22Rv1 (cell line): ENCODE measurements around the gene DNAH8.
A peak's percentile ranks its signal among the peaks of the same experiment; 100 is the strongest.

ENCODE experiments used
- H3K27ac ChIP-seq: fragments of 450-650 bp; 2 replicates; pipeline ENCODE4 v1.5.1; 2017
- CTCF ChIP-seq: fragments of 450-650 bp; IDR thresholded peaks from 2 replicates; pipeline ENCODE4 v1.5.1; 2017; ENCODE audit warnings: mild to moderate bottlenecking
- ZFX ChIP-seq: fragments of 450-650 bp; IDR thresholded peaks from 2 replicates; pipeline ENCODE4 v1.6.1; 2017; ENCODE audit warnings: antibody characterized with exemption, borderline replicate concordance

Gene DNAH8

GRCh38 chr6:38784506-38785235, 69.6 kb downstream of the DNAH8 start:
- TF ChIP-seq CTCF (no peak), ZFX (no peak)
- 0 out of 2 replicates have a peak overlapping the region, but pooled peaks have one; percentile 15 for H3K27ac ChIP-seq

DNA sequence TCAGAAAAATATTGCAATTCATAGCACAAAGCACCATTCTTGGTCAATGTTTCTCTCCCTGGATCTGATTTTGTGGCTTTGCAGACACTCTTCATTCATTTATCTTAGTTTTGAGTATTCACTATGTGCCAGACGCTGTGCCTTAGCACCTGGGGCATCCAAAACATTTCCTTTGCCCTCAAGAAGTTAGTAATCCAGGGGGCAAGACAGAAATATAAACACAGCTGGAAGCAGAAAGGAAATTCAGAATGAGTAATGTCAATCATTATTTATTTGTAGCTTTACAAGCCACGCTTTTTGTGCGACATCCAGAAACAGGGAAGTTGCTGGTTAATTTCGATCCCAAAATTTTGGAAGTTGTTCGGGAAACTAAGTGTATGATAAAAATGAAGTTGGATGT, 71.4 kb downstream of the DNAH8 start:
- no peak for TF ChIP-seq CTCF
- TF ChIP-seq ZFX = no peak
- H3K27ac ChIP-seq = no peak overlapping the region

- H3K27ac ChIP-seq = no peak overlapping the region
- no peak for TF ChIP-seq CTCF
- no peak for TF ChIP-seq ZFX
Observed at GRCh38 chr6:38789256-38789655, 74.1 kb downstream of the DNAH8 start.

DNA sequence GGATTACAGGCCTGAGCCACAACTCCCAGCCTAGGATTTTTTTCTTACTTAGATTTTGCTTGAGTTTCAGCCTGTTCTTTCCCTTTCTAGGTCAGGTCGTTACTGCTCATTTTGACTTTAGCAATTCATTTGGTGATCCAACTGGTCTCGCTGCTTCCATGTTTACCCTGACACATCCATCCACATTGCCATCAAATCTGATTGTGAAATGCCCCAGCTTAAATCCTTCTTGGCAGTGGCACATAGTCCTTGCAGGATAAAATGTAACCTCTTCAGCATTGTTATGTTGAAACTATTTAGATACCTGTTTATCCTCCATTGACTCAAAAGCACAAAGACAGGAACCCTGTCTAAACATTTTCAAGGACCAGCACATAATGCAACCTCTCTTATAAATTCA, 77.2 kb downstream of the DNAH8 start:
- no peak overlapping the region for H3K27ac ChIP-seq
- TF ChIP-seq CTCF (no peak), ZFX (no peak)

DNA sequence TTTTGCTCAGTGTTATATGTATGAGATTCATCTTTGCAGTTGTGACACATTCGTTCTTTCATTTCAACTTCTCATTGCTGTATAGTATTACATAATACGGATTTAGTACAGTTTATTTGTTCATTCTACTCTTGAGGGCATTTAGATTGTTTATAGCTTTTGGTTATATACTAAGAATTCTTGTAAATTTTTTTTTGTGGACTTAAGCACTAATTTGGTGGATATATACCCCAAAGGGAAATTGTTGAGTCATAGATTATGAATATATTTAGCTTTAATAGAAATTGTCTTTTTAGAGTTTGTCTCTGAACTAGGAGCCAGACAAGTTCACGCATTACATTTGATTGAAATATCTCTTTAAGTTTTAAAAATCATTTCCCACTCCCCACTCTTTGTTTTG, 79.6 kb downstream of the DNAH8 start:
- TF ChIP-seq ZFX (no peak), CTCF (no peak)
- H3K27ac ChIP-seq = peak overlapping the region; percentile 88

GRCh38 chr6:38796006-38796405, 80.9 kb downstream of the DNAH8 start:
- peak overlapping the region; percentile 88 for H3K27ac ChIP-seq
- TF ChIP-seq ZFX (no peak), CTCF (no peak)

DNA sequence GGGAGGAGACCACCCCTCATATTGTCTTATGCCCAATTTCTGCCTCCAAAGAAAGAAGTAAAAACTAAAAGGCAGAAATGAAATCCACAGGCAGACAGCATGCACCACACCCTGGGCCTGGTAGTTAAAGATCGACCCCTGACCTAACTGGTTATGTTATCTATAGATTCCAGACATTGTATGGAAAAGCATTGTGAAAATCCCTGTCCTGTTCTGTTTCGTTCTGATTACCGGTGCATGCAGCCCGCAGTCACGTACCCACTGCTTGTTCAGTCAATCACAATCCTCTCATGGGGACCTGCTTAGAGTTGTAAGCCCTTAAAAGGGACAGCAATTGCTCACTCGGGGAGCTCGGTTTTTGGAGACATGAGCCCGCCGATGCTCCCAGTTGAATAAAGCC, 81.3 kb downstream of the DNAH8 start:
- peak overlapping the region; percentile 88 for H3K27ac ChIP-seq

DNA sequence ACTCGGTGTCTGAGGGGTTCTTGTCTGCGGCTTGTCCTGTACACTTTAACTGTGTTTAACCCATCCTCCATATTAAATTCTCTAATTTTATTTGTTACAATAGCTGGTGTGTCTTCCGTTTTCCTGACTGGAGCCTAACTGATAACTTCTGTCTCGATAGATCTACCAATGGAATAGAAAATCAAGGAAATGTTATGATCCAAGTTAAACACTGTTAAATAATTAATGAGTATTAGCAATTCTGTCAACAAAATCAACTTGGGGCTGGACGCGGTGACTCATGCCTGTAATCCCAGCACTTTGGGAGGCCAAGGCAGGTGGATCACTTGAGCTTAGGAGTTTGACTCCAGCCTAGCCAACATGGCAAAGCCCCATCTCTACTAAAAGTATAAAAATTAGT, 81.7 kb downstream of the DNAH8 start:
- TF ChIP-seq CTCF = no peak
- TF ChIP-seq ZFX = no peak
- peak overlapping the region; percentile 88 for H3K27ac ChIP-seq
